Osteocyte (in vitro differentiated cells): ENCODE results near the gene TMEM174. TPM values are rescaled to one million over a fixed set of nuclear protein-coding genes. Genes with fewer than 3 reads are reported as not detected.

Experiments
- DNase-seq: peaks from one replicate; pipeline ENCODE4 v3.0.0; 2021; ENCODE audit warnings: mixed read lengths; ENCODE audit not compliant: unreplicated experiment; ENCODE audit errors: extremely low spot score
- H3K27ac Mint-ChIP-seq: one replicate; pipeline ENCODE4 v1.8.0; 2021; ENCODE audit warnings: mild to moderate bottlenecking, mixed read lengths; ENCODE audit not compliant: unreplicated experiment
- H3K27me3 Mint-ChIP-seq: one replicate; pipeline ENCODE4 v1.8.0; 2021; ENCODE audit warnings: mixed read lengths; ENCODE audit not compliant: unreplicated experiment
- H3K36me3 Mint-ChIP-seq: one replicate; pipeline ENCODE4 v1.8.0; 2021; ENCODE audit warnings: mixed read lengths; ENCODE audit not compliant: unreplicated experiment
- H3K4me1 Mint-ChIP-seq: one replicate; pipeline ENCODE4 v1.8.0; 2021; ENCODE audit warnings: mixed read lengths; ENCODE audit not compliant: unreplicated experiment
- H3K4me3 Mint-ChIP-seq: one replicate; pipeline ENCODE4 v1.8.0; 2021; ENCODE audit warnings: mild to moderate bottlenecking, moderate library complexity, mixed read lengths; ENCODE audit not compliant: unreplicated experiment
- H3K9me3 Mint-ChIP-seq: one replicate; pipeline ENCODE4 v1.8.0; 2021; ENCODE audit warnings: mixed read lengths; ENCODE audit not compliant: unreplicated experiment
- total RNA-seq: library from RNA; stranded (reverse); gene quantifications from 2 replicates; pipeline ENCODE4 v1.2.1, GENCODE V29; 2021
- TF ChIP-seq, protein P1 (sequence below): fragments of 200-600 bp; sonication (generic); IDR thresholded peaks from 2 replicates; pipeline ENCODE4 v1.5.0; 2021; ENCODE audit warnings: antibody characterized with exemption, mild to moderate bottlenecking, moderate library complexity

TMEM174 gene
- total RNA-seq, 1 donor from 2014 or later: not detected

DNA sequence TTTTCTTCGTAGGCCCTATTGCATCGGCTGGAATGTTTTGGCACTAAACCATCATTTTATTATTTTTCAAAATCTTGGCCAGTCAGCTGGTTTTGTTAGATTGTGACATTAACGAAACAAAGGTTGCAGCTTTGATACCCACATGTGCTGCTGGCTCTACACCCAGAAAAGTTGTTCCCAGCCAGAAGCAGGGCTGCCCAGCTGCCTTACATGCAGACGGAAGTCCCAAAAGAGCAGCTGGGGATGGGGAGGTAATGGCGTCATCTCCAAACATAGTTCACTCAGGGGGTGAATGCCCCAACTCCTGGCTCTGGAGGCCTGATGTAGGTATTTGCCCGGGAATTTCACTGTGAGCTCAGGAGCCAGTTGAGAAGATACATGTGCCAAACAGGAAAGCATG is 29.3 kb upstream of the TMEM174 start:
- Mint-ChIP-seq H3K9me3 (no peaks in the 10 kb centered on the region), H3K36me3 (no peaks in the 10 kb centered on the region), H3K27me3 (no peaks in the 10 kb centered on the region), H3K4me3 (no peak overlapping the region), H3K4me1 (peaks cover 3% of the 10 kb centered on the region), H3K27ac (no peak overlapping the region)
- DNase-seq: no peak
- TF ChIP-seq, protein P1, sequence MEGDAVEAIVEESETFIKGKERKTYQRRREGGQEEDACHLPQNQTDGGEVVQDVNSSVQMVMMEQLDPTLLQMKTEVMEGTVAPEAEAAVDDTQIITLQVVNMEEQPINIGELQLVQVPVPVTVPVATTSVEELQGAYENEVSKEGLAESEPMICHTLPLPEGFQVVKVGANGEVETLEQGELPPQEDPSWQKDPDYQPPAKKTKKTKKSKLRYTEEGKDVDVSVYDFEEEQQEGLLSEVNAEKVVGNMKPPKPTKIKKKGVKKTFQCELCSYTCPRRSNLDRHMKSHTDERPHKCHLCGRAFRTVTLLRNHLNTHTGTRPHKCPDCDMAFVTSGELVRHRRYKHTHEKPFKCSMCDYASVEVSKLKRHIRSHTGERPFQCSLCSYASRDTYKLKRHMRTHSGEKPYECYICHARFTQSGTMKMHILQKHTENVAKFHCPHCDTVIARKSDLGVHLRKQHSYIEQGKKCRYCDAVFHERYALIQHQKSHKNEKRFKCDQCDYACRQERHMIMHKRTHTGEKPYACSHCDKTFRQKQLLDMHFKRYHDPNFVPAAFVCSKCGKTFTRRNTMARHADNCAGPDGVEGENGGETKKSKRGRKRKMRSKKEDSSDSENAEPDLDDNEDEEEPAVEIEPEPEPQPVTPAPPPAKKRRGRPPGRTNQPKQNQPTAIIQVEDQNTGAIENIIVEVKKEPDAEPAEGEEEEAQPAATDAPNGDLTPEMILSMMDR: no peak

DNA sequence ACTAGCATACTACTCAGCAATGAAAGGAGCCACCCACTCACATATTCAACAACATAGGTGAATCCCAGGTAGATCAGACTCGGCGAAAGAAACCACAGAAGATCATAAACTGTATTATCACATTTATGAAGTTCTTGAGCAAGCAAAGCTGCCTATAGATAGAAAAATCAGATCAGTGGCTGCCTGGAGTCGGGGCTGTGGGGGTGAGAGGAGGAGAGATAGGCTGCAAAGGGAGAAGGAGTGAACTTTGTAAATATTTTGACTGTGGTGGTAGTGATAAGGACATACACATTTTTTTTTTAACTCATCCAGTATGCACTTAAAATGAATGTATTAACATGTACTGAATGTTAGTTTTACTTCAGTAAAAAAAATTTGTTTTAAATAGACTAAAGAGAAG is 23.5 kb upstream of the TMEM174 start:
- TF ChIP-seq, protein P1: no peak
- no peaks in the 10 kb centered on the region for H3K9me3 Mint-ChIP-seq
- H3K4me3 Mint-ChIP-seq: no peak overlapping the region
- DNase-seq: no peak
- no peaks in the 10 kb centered on the region for H3K36me3 Mint-ChIP-seq
- H3K27ac Mint-ChIP-seq: no peak overlapping the region
- no peaks in the 10 kb centered on the region for H3K27me3 Mint-ChIP-seq
- H3K4me1 Mint-ChIP-seq: peaks cover 38% of the 10 kb centered on the region

DNA sequence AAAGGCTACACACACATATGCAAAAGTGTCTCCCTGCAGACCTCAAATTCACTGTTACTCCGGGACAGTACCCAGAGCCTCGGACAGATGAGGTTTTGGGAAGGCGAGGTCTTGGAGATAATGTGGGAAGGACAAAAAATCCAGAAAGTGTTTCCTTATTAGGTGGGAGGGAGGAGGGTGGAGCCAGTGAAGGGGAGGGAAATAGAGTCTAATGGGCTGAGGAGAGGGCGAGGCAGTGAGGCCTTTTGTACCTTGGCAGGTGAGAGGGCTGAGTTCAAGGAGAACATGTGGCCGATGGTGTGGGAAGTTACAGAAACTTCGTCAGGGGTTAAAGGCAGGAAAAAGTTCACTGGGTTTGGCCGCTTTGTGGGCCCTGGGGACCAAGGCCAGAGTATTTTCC is 22.1 kb upstream of the TMEM174 start:
- no peaks in the 10 kb centered on the region for H3K9me3 Mint-ChIP-seq
- TF ChIP-seq, protein P1: no peak
- no peak for DNase-seq
- peak overlapping the region; percentile 83 for H3K27ac Mint-ChIP-seq
- H3K4me3 Mint-ChIP-seq: no peak overlapping the region
- H3K4me1 Mint-ChIP-seq: peaks cover 49% of the 10 kb centered on the region
- no peaks in the 10 kb centered on the region for H3K36me3 Mint-ChIP-seq
- H3K27me3 Mint-ChIP-seq: no peaks in the 10 kb centered on the region

DNA sequence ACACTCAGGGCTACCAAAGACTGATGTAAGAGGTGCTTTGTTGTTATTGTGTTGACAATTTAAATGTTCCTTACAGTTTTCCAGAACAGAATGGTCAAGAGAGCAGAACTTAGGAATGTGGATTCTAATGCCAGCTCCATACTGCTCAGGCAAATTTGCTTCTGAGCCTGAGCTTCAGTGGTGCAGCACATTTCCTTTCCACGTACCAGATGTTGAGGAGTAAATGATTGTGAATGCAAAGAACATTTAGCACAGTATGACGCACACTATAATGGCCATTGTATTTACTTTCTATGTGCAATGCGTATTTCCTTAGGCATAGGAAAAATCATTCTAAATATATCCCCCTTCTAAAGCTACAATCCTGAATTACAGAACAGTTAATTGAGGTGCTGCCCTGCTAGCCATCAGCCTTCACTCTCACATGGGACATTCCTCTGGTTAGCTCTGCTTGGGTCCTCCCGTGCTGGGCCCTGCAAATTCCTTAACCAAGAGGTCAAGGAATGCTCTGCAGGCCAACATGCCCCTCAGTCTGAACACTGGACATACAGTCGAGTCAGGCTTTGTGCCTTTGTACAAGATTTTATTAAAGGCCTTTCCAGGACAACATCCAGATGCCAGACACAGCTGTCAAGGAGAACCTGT is 21.1 kb upstream of the TMEM174 start:
- Mint-ChIP-seq H3K27ac (peak overlapping the region; percentile 83), H3K9me3 (no peaks in the 10 kb centered on the region), H3K36me3 (no peaks in the 10 kb centered on the region), H3K27me3 (no peaks in the 10 kb centered on the region), H3K4me1 (peaks cover 53% of the 10 kb centered on the region), H3K4me3 (no peak overlapping the region)
- TF ChIP-seq, protein P1: no peak
- DNase-seq: no peak

DNA sequence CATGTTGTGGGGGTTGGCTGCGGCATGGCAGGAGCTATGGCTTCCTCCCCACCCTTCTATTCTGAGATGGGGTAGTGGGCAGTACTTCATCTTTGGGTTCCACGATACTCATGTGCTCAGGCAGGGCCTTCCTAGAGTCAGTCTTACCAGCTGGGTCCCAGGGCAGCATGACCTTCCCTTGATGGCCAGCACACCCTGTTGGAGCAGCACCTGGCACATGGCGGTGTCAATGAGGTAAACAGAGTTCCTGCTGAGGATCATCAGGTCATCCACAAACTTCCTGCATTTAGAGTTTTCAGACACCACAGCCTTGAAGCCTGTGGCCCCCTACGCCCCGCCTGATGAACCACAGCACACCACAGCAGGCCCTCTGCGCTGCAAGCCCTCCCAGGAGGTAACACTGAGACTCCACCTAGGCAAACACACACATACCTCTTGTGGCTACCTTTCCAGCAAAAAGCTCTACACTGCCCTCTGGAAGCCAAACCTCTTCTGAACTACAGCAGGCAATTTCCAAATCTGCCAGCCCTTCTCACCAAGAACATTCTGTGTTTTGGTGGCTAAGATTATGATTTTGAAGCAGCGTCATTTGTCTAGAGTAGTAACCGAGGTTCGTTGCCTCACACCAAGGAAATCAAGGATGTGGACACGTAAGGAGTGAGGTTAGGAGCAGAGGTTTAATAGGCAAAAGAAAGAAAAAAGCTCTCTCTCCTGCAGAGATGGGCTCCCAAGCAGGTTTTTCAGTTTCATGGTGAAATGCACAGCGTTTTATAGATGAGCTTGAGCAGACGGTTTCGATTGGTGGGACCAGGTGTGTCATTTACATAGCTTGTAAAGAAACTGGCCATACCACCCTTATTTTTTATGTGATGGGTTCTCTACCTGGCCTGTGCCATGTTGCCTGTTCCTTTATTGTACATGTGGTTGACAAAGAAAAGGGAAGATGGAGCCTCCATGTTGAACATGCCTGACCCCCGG is 20.3 kb upstream of the TMEM174 start:
- Mint-ChIP-seq H3K4me3 (no peak overlapping the region), H3K9me3 (no peaks in the 10 kb centered on the region), H3K27ac (peak overlapping the region; percentile 80), H3K36me3 (no peaks in the 10 kb centered on the region), H3K27me3 (no peaks in the 10 kb centered on the region), H3K4me1 (peaks cover 53% of the 10 kb centered on the region)
- DNase-seq: no peak
- TF ChIP-seq, protein P1: peak; percentile 13
